ENCODE data around the gene TTBK2.
A peak's percentile ranks its signal among the peaks of the same experiment; 100 is the strongest.

TTBK2 gene

GRCh38 chr15:42760759-42761158 lies 159.8 kb downstream of the TTBK2 start:
- no peak for DNase-seq (ENCODE audit: low spot score)

- DNase-seq (ENCODE audit: low spot score), result no peak
Observed at GRCh38 chr15:42759093-42759492, 161.5 kb downstream of the TTBK2 start.

- DNase-seq (ENCODE audit: low spot score), result no peak
Observed at GRCh38 chr15:42750306-42750705, 170.3 kb downstream of the TTBK2 start.

- no peak for DNase-seq (ENCODE audit: low spot score)
Observed at GRCh38 chr15:42749266-42749665, 171.3 kb downstream of the TTBK2 start.

GRCh38 chr15:42744195-42744594 lies 176.4 kb downstream of the TTBK2 start:
- DNase-seq (ENCODE audit: low spot score), result no peak

GRCh38 chr15:42742149-42742548 lies 178.4 kb downstream of the TTBK2 start:
- no peak for DNase-seq (ENCODE audit: low spot score)

- no peak for DNase-seq (ENCODE audit: low spot score)
Observed at GRCh38 chr15:42741710-42742109, 178.9 kb downstream of the TTBK2 start.

GRCh38 chr15:42737529-42738328 lies 182.8 kb downstream of the TTBK2 start:
- DNase-seq (ENCODE audit: low spot score), result peak; percentile 67

- peak; percentile 83 for DNase-seq (ENCODE audit: low spot score)
Observed at GRCh38 chr15:42736793-42737528, 183.6 kb downstream of the TTBK2 start, which contains the start of gene CDAN1. Gene CDAN1 (minus strand): TSS chr15:42737128. CDS start chr15:42737102, 26 bp downstream.

GRCh38 chr15:42736178-42736792 lies 184.3 kb downstream of the TTBK2 start:
- DNase-seq (ENCODE audit: low spot score), result no peak

GRCh38 chr15:42735382-42736165 lies 185.0 kb downstream of the TTBK2 start:
- DNase-seq (ENCODE audit: low spot score), result no peak

- no peak for DNase-seq (ENCODE audit: low spot score)
Observed at GRCh38 chr15:42734076-42734672, 186.4 kb downstream of the TTBK2 start.

GRCh38 chr15:42733027-42733426 lies 187.6 kb downstream of the TTBK2 start:
- DNase-seq (ENCODE audit: low spot score), result no peak

- no peak for DNase-seq (ENCODE audit: low spot score)
Observed at GRCh38 chr15:42732095-42732827, 188.3 kb downstream of the TTBK2 start.

- DNase-seq (ENCODE audit: low spot score), result no peak
Observed at GRCh38 chr15:42731461-42731860, 189.1 kb downstream of the TTBK2 start.

- no peak for DNase-seq (ENCODE audit: low spot score)
Observed at GRCh38 chr15:42730536-42730935, 190.0 kb downstream of the TTBK2 start.

GRCh38 chr15:42730135-42730534 lies 190.4 kb downstream of the TTBK2 start:
- no peak for DNase-seq (ENCODE audit: low spot score)

GRCh38 chr15:42729409-42729808 lies 191.2 kb downstream of the TTBK2 start:
- DNase-seq (ENCODE audit: low spot score), result no peak

- DNase-seq (ENCODE audit: low spot score), result no peak
Observed at GRCh38 chr15:42728972-42729371, 191.6 kb downstream of the TTBK2 start.

- DNase-seq (ENCODE audit: low spot score), result no peak
Observed at GRCh38 chr15:42728560-42728959, 192.0 kb downstream of the TTBK2 start.
